ENCODE results near the gene PRELID1.
"Not testable (repeated sequence)": the region's sequence is repeated elsewhere in the genome, so short reads cannot be mapped to it uniquely, and the experiment has no call there.

PRELID1 gene

GRCh38 chr5:177300236-177300880 lies 3.2 kb upstream of the PRELID1 start:
- peak; percentile 30 to 94 for DNase-seq

- no peak for DNase-seq
These were observed 2.6 kb upstream of the PRELID1 start for GRCh38 chr5:177300951-177301350.

- no peak for DNase-seq
These were observed 2.0 kb upstream of the PRELID1 start for GRCh38 chr5:177301503-177302165.

- no peak for DNase-seq
These were observed 1.1 kb upstream of the PRELID1 start for GRCh38 chr5:177302354-177303110.

- no peak for DNase-seq
These were observed 359 bp downstream of the PRELID1 start for GRCh38 chr5:177303925-177304391.

GRCh38 chr5:177304392-177305119 lies 957 bp downstream of the PRELID1 start:
- no peak for DNase-seq

- not testable (repeated sequence) for DNase-seq
These were observed 2.6 kb downstream of the PRELID1 start for GRCh38 chr5:177306103-177306640.

DNA sequence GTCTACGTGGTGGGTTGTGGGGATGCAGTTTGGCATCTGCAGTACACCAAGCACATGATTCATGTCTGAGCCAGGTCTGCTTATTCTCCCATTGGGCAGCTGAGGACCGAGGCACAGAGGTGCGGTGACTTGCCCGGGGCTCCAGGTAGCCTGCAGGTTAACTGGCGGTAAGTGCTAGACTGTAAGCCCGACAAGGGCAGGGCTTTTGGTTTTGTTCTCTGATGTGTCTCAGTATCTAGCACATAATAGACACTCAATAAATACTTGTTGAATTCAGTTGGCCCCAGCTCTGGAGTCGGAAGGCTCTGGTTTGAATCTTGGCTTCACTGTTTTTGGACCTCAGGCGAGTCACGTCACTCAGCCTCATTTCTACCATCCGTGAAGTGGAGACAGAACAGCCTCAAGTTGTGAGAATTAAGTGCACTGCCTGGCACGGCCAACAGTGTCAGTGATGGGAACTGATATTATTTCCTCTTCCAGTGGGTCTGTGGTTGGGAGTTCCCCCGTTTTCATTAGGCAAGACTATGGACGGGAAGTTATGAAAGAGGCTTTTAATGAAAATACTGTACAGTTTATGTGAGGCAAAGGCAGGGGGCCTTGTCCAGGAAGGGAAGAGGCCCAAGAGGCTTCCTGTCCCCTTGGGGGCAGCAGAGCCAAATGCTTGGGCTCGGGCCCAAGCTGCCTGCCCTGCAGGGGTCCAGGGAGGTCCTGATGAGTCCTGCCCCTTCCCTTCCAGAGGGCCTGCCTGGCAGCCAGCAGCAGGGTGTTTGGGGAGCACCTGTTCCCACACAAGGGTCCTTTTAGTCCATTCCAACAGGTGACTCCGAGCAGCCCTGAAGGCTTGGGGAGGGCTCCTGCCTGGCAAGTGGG lies 3.3 kb downstream of the PRELID1 start:
- DNase-seq = peak; percentile 62 to 70

DNA sequence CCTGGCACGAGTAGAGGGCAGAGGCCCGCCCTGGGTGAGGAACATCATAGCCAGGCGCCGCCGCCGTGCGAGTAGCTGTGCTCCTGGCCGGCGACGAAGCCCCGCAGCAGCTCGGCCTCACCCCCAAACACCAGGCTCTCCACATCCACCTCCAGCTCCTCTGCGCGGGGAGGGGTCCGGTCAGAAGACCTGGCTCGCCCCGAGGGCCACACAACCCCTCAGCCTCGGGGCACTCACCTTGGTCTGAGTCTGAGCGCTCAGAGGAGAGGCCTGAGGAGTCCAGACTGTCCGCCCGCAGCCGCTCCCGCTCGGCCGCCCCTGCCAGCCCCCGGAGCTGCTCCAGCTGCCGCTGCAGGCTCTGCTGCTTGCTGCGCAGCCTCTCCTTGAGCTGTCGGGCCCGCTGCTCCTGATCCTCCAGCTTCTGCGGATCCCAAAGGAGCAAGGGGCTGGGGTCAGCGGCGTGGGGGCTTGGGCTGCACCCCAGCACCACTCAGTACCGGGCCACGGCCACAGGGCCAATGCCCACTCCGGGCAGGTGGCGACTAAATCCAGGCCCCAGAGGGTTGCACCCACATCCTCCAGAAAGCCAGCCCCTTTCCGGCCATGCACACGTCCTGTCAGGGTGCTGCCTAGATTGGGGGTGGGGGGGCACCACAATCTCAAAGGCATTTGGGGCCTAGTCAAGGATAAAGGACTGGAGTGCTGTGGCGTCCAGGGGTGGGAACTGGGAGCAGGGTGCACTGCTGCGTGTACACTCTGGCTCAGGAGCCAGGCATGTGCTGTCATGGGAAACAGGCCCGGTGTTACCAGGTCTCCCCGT lies 4.2 kb downstream of the PRELID1 start:
- DNase-seq = no peak

DNA sequence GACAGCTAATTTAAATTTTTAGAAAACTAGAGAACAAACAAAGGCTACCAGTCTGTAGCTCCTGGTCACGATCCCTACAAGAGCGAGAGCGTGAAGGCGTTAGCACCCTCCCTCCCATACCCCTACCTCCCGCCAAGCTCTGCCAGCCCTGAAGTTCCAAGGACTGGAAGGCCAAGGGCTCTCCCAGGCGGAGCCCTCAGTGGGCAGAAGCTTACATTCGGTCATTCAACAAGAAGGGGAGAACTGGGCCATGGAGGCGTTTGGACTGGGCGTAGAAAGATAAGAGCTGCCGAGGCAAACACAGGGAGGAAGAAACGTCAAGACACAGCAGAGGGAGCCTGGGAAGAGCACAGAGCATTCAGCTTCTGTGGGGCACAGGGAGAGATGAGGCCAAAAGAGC lies 5.1 kb downstream of the PRELID1 start:
- no peak for DNase-seq

DNA sequence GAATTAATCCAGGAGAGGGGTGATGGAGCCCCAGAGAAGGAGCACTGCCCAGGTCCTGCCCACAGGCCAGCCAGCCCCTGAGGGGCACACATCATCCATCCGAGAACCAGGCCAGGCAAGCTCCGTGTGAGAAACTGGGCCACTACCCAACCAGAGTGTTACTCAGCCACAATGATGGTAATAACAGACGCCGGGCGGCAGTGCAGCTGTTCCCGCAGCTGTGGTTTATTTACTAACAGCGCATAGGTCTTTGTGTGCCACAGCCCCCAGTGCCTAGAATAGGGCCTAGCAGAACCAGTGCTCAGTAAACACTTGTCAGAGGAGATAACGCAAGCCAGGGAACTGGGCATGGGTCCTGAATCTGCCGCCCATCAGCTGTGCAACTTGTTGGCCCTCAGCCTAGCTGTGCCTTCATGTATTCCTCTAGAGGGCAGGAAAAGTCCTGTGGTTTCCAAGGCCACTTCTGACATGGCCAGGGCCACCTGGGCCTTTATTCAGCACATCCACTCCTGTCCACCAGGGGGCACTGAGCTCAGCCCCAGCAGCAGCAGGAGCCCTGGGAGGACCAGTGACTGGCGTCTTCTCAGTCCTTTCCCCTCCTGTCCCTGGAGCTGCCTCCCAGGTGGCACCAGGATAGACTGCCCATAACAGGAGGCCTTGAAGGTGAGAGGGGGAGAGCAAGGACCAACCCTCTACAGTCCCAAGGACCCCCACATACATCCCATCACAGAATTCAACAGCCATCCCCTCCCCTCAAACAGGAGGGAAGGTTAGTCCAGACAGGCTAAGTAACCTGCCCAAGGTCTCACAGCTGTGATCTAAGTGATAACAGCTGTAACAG lies 6.0 kb downstream of the PRELID1 start:
- no peak for DNase-seq

- DNase-seq = no peak
These were observed 6.7 kb downstream of the PRELID1 start for GRCh38 chr5:177310332-177310731.

GRCh38 chr5:177310757-177311391 lies 7.3 kb downstream of the PRELID1 start:
- DNase-seq = peak in 1 of 2 donors; percentile 85

DNA sequence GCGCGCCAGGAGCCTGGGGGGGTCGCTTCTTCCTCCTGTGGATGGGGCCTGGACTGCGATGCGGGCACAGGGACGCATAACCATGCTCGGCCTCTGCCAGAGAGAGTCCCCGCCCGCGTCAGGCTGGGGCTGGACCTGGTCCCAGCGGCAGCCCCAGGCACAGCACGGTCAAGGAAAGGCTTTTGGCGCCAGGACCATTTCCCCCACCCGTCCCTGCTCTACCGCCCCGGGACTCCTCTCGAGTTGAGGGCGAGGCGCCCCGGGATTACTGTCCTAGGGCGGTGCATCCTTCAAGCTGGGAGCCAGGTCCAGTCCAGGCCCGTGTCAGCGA lies 7.8 kb downstream of the PRELID1 start:
- DNase-seq = no peak

DNA sequence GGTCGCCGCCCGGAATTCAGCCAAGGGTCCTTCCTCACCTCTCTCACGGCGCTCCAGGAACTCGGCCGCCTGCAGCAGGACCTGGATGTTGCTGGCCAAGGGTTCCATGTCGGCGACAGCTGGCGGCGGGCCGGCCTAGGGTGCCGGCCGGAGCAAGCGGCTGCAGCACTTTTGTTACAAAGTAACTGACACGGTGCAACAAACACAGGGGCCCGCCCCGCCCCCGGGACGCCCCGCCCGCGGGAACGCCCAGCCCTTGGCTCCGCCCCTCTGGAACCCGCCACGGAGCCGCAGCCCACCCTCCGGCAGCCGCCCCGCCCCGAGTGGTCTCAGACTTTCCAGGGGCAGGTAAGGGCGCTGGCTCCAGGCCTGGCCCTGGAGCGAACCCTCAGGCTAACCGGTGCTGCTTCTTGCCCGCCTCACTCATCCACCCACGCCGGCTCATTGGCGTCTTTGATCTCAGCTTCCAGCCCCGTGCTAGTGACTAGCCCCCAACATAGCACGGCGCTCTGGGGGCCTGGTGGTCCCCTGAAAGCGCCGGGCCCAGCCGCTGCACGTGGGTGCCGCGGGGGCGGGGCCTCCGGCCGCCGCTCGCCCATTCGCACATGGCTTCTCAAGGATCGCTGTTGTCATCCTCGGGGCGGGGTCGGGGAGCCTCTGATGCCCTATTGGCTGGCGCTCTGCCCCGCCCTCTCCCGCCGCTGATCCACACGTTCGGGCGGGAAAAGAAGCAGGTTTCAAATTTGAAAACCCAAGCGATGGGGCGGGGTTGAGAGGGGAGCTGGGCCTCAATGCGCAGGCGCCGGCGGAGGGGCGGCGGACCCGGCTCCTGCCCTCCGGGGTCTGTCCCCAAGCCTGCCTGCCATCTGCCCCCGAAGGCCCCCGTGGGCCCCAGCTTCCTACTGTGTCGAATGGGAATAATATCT lies 8.4 kb downstream of the PRELID1 start, which contains the start of gene MXD3:
TSS of gene MXD3 (minus strand) at position 176 of the 926 bp plus-strand sequence. CDS start at position 108, 68 bp downstream.
- peak; percentile 72 to 76 for DNase-seq

- no peak for DNase-seq
These were observed 9.1 kb downstream of the PRELID1 start for GRCh38 chr5:177312649-177313181.

GRCh38 chr5:177313561-177314259 lies 10.1 kb downstream of the PRELID1 start:
- no peak for DNase-seq
